Trophoblast cell (in vitro differentiated cells and primary cell): ENCODE results near the gene MYH10.
A peak's percentile ranks its signal among the peaks of the same experiment; 100 is the strongest.

ENCODE experiments used
- DNase-seq, 2 donors: peaks; one replicate each; pipeline ENCODE4 v3.0.0-alpha.2; 2016
- H2AFZ ChIP-seq: 2 replicates; pipeline ENCODE4 v1.6.1; 2013; ENCODE audit warnings: low read length, moderate library complexity, mild to moderate bottlenecking; ENCODE audit not compliant: insufficient read depth, poor library complexity
- H2AK5ac ChIP-seq: 2 replicates; pipeline ENCODE4 v1.6.1; 2013; ENCODE audit warnings: mild to moderate bottlenecking, low read length
- H2BK120ac ChIP-seq: 2 replicates; pipeline ENCODE4 v1.6.1; 2013; ENCODE audit warnings: low read length, mild to moderate bottlenecking, moderate library complexity; ENCODE audit not compliant: insufficient read depth, poor library complexity
- H2BK12ac ChIP-seq: 2 replicates; pipeline ENCODE4 v1.6.1; 2013; ENCODE audit warnings: mild to moderate bottlenecking, low read length, moderate library complexity
- H2BK5ac ChIP-seq: 2 replicates; pipeline ENCODE4 v1.6.1; 2013; ENCODE audit warnings: low read length, low read depth, moderate library complexity, mild to moderate bottlenecking; ENCODE audit not compliant: poor library complexity
- H3K14ac ChIP-seq: 2 replicates; pipeline ENCODE4 v1.6.1; 2013; ENCODE audit warnings: mild to moderate bottlenecking, low read length
- H3K18ac ChIP-seq: 2 replicates; pipeline ENCODE4 v1.6.1; 2013; ENCODE audit warnings: mild to moderate bottlenecking, low read length
- H3K23ac ChIP-seq: 2 replicates; pipeline ENCODE4 v1.6.1; 2013; ENCODE audit warnings: low read length
- H3K27ac ChIP-seq: 2 replicates; pipeline ENCODE4 v1.5.1; 2013; ENCODE audit warnings: low read depth, mild to moderate bottlenecking, inconsistent platforms, low read length, moderate library complexity
- H3K27me3 ChIP-seq: 2 replicates; pipeline ENCODE4 v1.6.1; 2013; ENCODE audit warnings: inconsistent platforms, mild to moderate bottlenecking, low read length, moderate library complexity; ENCODE audit not compliant: insufficient read depth
- H3K36me3 ChIP-seq, 2 experiments: 1 replicate in 1 of 2; 2 replicates in 1 of 2; pipeline ENCODE4 v1.6.1; 2013; ENCODE audit warnings: low read length in 2 of 2, mild to moderate bottlenecking in 2 of 2, moderate library complexity in 1 of 2; ENCODE audit not compliant: insufficient read depth in 2 of 2, control insufficient read depth in 1 of 2
- H3K4ac ChIP-seq: 2 replicates; pipeline ENCODE4 v1.6.1; 2013; ENCODE audit warnings: low read depth, mild to moderate bottlenecking, low read length, moderate library complexity
- H3K4me1 ChIP-seq, 2 experiments: 1 replicate in 1 of 2; 2 replicates in 1 of 2; pipeline ENCODE4 v1.6.1; 2013; ENCODE audit warnings: low read length in 2 of 2, mild to moderate bottlenecking in 2 of 2, moderate library complexity in 1 of 2; ENCODE audit not compliant: insufficient read depth in 2 of 2, control insufficient read depth in 1 of 2
- H3K4me2 ChIP-seq: 2 replicates; pipeline ENCODE4 v1.6.1; 2013; ENCODE audit warnings: inconsistent platforms, mild to moderate bottlenecking, low read length, moderate library complexity
- H3K4me3 ChIP-seq: 2 replicates; pipeline ENCODE4 v1.5.1; 2013; ENCODE audit warnings: mild to moderate bottlenecking, low read depth, low read length, inconsistent platforms
- H3K79me1 ChIP-seq: one replicate; pipeline ENCODE4 v1.6.1; 2013; ENCODE audit warnings: low read length
- H3K79me2 ChIP-seq: 2 replicates; pipeline ENCODE4 v1.6.1; 2013; ENCODE audit warnings: low read length, mild to moderate bottlenecking; ENCODE audit not compliant: control insufficient read depth, insufficient read depth, poor library complexity
- H3K9ac ChIP-seq: 2 replicates; pipeline ENCODE4 v1.6.1; 2013; ENCODE audit warnings: mild to moderate bottlenecking, low read length
- H3K9me3 ChIP-seq: 2 replicates; pipeline ENCODE4 v1.6.1; 2013; ENCODE audit warnings: low read depth, mild to moderate bottlenecking, control low read depth, inconsistent platforms, low read length; ENCODE audit not compliant: insufficient read depth
- H4K12ac ChIP-seq: 2 replicates; pipeline ENCODE4 v1.6.1; 2013; ENCODE audit warnings: low read depth, mild to moderate bottlenecking, low read length, moderate library complexity
- H4K8ac ChIP-seq: 2 replicates; pipeline ENCODE4 v1.6.1; 2013; ENCODE audit warnings: low read depth, mild to moderate bottlenecking, low read length, moderate library complexity
- H4K91ac ChIP-seq: one replicate; pipeline ENCODE4 v1.6.1; 2013; ENCODE audit warnings: low read depth, mild to moderate bottlenecking, low read length, moderate library complexity
- WGBS: extraction: QIAGEN DNeasy Blood & Tissue Kit; methylation state at CpG from one replicate; pipeline ENCODE4 v1.1.7; 2013; ENCODE audit warnings: missing lambda C conversion rate; ENCODE audit not compliant: insufficient read length, insufficient coverage; ENCODE audit errors: extremely low coverage; 5-methylcytosine and 5-hydroxymethylcytosine counted together

The MYH10 gene

DNA sequence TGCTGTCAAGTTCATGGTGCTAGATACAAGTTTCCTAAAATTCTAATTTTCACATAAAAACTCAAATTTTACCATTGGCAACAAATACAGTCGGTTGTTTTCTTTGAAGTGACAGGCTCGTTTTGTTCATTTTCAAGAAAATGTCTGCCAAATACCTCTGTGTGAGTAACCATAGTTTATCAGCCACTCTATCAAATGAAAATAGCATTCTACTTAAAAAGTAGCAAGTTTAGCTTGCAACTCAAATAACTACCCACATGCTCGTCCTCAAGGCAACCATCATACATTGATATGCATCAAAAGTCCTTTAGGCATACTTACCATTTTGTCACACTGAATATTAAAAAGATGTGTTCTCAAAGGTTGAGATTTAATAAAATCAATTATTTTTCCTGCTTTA is 11.7 kb downstream of the MYH10 start:
- Histone ChIP-seq H3K4me3 (no peak overlapping the region), H2AFZ (no peak overlapping the region), H3K18ac (no peak overlapping the region), H3K4ac (no peak overlapping the region), H2AK5ac (no peak overlapping the region), H2BK120ac (no peak overlapping the region), H3K14ac (no peak overlapping the region), H2BK12ac (no peak overlapping the region), H3K27ac (no peak overlapping the region), H3K79me1 (no peaks in the 10 kb centered on the region), H4K8ac (no peak overlapping the region), H3K27me3 (no peaks in the 10 kb centered on the region), H3K9me3 (no peaks in the 10 kb centered on the region), H4K12ac (no peak overlapping the region), H3K36me3 (peaks cover 8 to 16% of the 10 kb centered on the region in 2 experiments), H2BK5ac (no peak overlapping the region), H4K91ac (no peak overlapping the region), H3K23ac (no peak overlapping the region), H3K9ac (no peak overlapping the region), H3K79me2 (peaks cover 10% of the 10 kb centered on the region), H3K4me2 (no peak overlapping the region), H3K4me1 (peaks cover 6 to 10% of the 10 kb centered on the region in 2 experiments)
- no CpG with 5 or more reads among the region's 3 CpGs for WGBS
- DNase-seq: peak; percentile 35 to 92

DNA sequence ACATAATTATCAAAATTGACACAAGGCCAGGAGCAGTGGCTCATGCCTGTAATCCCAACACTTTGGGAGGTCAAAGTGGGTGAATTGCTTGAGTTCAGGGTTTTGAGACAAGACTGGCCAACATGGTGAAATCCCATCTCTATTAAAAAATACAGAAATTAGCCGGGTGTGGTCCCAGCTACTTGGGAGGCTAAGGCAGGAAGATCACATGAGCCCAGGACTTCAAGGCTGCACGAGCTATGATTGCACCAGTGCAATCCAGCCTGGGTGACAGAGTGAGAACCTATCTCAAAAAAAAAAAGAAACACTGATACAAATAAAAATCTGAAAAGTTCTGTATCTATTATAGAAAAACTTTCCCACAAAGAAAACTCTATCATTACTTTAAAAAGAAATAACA is 15.5 kb downstream of the MYH10 start:
- no peak overlapping the region for H3K9ac ChIP-seq
- H2BK5ac ChIP-seq: no peak overlapping the region
- peaks cover 0 to 7% of the 10 kb centered on the region in 2 experiments for H3K36me3 ChIP-seq
- H2AFZ ChIP-seq: no peak overlapping the region
- H3K79me1 ChIP-seq: peaks cover 6% of the 10 kb centered on the region
- H4K91ac ChIP-seq: no peak overlapping the region
- H3K18ac ChIP-seq: no peak overlapping the region
- H2AK5ac ChIP-seq: no peak overlapping the region
- no peak overlapping the region for H2BK120ac ChIP-seq
- peaks cover 12% of the 10 kb centered on the region for H3K79me2 ChIP-seq
- H3K27me3 ChIP-seq: no peaks in the 10 kb centered on the region
- no peak overlapping the region for H4K12ac ChIP-seq
- H3K27ac ChIP-seq: no peak overlapping the region
- peaks cover 6 to 9% of the 10 kb centered on the region in 2 experiments for H3K4me1 ChIP-seq
- H3K4ac ChIP-seq: peak overlapping the region; percentile 76
- H3K4me2 ChIP-seq: peak overlapping the region; percentile 32
- H3K9me3 ChIP-seq: no peaks in the 10 kb centered on the region
- no peak overlapping the region for H3K23ac ChIP-seq
- no peak for DNase-seq
- H4K8ac ChIP-seq: no peak overlapping the region
- no peak overlapping the region for H3K4me3 ChIP-seq
- H3K14ac ChIP-seq: no peak overlapping the region
- H2BK12ac ChIP-seq: no peak overlapping the region
- WGBS: no CpG with 5 or more reads among the region's 2 CpGs

DNA sequence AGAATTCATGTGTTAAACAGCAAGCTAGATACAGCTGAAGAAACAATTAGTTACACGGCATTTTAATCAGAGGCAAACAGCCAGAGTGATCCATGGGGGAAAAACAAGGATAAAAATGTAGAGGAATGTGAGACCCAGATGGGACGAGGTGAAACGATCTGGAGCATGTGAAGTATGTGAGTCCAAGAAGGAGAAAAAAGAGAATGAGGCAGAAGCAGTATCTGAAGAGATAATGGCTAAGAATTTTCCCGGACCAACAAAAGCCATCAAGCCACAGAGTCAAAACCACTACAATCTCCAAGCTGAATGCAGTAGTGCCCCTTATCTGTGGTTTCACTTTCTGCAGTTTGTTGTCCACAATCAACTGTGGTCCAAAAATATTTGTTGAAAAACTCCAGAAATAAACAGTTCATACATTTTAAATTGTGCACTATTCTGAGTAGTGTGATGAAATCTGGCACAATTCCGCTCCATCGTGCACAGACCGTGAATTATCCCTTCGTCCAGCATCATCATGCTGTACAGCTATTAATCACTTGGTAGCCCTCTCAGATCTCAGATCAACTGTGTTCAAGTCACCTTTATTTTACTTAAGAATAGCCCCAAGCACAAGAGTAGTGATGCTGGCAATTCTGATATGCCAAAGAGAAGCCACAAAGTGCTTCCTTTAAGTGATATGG is 18.8 kb downstream of the MYH10 start:
- Histone ChIP-seq H4K91ac (no peak overlapping the region), H2AK5ac (no peak overlapping the region), H3K4me1 (peaks cover 10 to 25% of the 10 kb centered on the region in 2 experiments), H3K27ac (peak overlapping the region; percentile 25), H3K23ac (no peak overlapping the region), H3K14ac (no peak overlapping the region), H4K8ac (no peak overlapping the region), H3K4ac (no peak overlapping the region), H2AFZ (no peak overlapping the region), H3K79me1 (peaks cover 9% of the 10 kb centered on the region), H3K9ac (no peak overlapping the region), H3K79me2 (peaks cover 13% of the 10 kb centered on the region), H3K36me3 (peaks cover 0 to 7% of the 10 kb centered on the region in 2 experiments), H2BK120ac (no peak overlapping the region), H4K12ac (no peak overlapping the region), H3K27me3 (no peaks in the 10 kb centered on the region), H2BK5ac (no peak overlapping the region), H3K4me3 (no peak overlapping the region), H3K18ac (no peak overlapping the region), H3K9me3 (no peaks in the 10 kb centered on the region), H2BK12ac (no peak overlapping the region), H3K4me2 (no peak overlapping the region)
- WGBS: no CpG with 5 or more reads among the region's 8 CpGs
- DNase-seq: peak; percentile 60 to 83

DNA sequence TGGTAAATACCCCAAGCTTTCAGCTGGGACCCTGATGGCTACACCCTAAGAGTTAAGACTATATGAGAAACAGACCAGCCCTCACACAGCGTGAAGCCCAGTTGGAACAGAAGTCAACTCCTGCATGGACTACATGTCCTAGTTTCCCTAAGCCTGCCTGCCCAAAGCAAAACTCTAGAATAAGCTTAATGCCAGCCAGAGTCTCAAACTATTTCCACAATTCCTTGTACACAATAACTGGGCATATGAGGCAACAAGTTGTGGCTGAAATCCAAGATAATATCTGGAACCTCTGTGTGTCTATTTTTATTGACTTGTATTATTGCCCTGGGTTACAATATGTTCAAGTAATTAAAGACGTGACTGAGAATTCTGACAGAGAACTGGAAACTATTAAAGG is 19.4 kb downstream of the MYH10 start:
- Histone ChIP-seq H3K4me3 (no peak overlapping the region), H2AK5ac (no peak overlapping the region), H4K12ac (peak overlapping the region; percentile 36), H3K4me1 (peaks cover 10 to 29% of the 10 kb centered on the region in 2 experiments), H3K27me3 (no peaks in the 10 kb centered on the region), H3K9ac (no peak overlapping the region), H3K4ac (peak overlapping the region; percentile 87), H2BK120ac (peak overlapping the region; percentile 31), H3K79me2 (peaks cover 13% of the 10 kb centered on the region), H3K14ac (peak overlapping the region; percentile 83), H4K8ac (no peak overlapping the region), H3K27ac (peak overlapping the region; percentile 51), H2BK5ac (peak overlapping the region; percentile 89), H3K23ac (no peak overlapping the region), H3K18ac (no peak overlapping the region), H3K79me1 (peaks cover 9% of the 10 kb centered on the region), H2AFZ (no peak overlapping the region), H2BK12ac (peak overlapping the region; percentile 77), H4K91ac (peak overlapping the region; percentile 59), H3K4me2 (no peak overlapping the region), H3K9me3 (no peaks in the 10 kb centered on the region), H3K36me3 (peaks cover 0 to 7% of the 10 kb centered on the region in 2 experiments)
- WGBS: no CpG with 5 or more reads among the region's 2 CpGs
- DNase-seq: peak; percentile 13 to 74
